ENCODE measurements around the gene ARID3A.

Gene ARID3A

DNA sequence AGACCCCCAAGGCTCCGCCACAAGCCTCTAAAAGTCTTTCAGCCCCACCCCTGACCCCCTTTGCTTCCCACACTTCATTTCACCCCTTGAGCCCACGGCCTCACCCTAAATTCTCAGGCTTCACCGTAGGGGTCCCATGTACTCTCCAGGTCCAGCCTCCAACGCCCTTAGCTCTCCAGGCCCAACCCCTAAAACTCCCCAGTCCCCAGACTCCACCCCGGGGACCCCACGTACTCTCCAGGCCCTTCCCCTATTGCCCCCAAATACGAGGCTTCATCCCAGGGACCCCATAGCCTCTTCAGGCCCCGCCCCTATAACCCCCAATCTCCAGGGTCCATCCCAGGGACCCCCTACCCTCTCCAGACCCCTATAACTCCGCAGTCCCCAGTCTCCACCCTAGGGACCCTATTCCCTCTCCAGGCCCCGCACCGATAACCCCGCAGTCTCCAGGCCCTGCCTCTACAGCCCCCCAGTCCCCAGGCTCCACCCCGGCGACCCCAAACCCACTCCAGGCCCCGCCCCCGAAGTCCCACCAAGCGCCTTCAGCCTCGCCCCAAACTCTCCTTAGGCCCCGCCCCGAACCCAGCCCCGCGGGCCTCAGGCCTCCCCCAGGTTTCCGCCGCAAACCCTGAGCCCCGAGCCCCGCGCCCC is 33.5 kb upstream of the ARID3A start:
- DNase-seq: no peak

GRCh38 chr19:892894-893689 is 32.7 kb upstream of the ARID3A start, which contains the start of the genes MED16 and RNU6-9:
MED16 (minus strand) TSS chr19:893187; CDS start chr19:891131, 2,056 bp downstream.
RNU6-9 (plus strand) TSS chr19:893484.
- DNase-seq: peak; percentile 90

GRCh38 chr19:896434-896833 is 29.4 kb upstream of the ARID3A start:
- DNase-seq: no peak

DNA sequence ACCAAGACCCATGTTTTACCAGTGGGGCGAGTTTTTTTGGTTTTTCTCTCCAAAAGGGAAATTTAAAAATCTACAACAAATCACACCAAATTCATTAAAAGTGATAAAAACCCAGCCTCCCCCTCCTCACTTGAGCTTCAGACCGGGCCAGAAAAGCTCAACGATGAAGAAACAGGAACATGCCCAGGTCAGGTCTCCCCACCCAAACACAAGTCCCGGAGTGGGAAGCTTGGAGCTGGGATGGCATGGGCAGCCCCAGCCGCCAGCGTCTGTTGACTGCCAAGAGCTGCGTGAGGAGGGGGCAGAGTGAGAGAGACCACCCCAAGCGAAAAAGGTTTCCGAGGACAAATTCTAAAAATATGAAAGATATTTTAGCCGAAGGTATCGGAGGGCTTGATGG is 28.8 kb upstream of the ARID3A start:
- no peak for DNase-seq

DNA sequence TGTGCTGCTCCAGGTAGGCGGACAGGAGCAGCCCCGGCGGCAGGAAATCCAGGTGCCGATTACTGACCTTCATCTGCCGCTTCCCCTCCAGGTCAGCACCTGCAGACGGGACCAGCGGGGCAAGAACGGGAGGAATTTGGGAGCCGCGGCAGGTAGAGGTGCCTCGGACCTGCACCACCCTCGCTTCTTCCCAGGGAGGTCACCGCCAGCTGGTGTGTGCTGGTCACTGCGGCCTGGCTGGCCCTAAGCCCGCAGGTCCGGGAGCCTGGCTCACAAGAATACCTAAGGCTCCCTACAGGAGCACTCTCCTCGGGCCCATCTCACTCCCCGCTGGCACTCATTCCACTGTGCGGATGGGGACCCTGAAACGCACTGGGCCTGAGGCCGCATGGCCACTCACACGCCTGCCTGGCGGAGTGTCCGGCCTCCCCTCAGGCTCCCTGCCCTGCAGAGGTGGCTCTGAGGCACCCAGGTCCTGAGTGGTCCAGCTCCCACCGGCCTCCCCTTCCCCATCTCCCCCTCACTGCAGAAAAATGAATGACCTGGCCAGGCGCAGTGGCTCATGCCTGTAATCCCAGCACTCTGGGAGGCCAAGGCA is 28.3 kb upstream of the ARID3A start:
- DNase-seq: no peak

GRCh38 chr19:898663-899062 is 27.2 kb upstream of the ARID3A start:
- DNase-seq: no peak

GRCh38 chr19:899336-900042 is 26.3 kb upstream of the ARID3A start:
- no peak for DNase-seq

DNA sequence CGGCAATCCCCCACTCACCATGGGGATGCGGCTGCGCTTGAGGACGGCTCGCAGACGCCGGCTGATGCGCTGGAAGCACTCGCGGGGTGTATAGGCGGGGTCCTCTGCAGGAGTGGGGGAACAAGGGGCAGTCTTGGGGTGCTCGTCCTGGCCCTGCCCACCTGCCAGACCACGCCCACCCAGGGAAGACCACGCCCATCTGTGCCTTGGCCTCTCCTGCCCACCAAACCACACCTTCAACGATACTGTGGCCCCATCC is 25.9 kb upstream of the ARID3A start:
- DNase-seq: no peak

- peak; percentile 21 for DNase-seq
Observed at GRCh38 chr19:900302-901111, 25.3 kb upstream of the ARID3A start.

GRCh38 chr19:901216-902092 is 24.4 kb upstream of the ARID3A start:
- DNase-seq: no peak

- no peak for DNase-seq
Observed at GRCh38 chr19:902093-902370, 23.8 kb upstream of the ARID3A start.

GRCh38 chr19:902446-903226 is 23.2 kb upstream of the ARID3A start:
- no peak for DNase-seq

DNA sequence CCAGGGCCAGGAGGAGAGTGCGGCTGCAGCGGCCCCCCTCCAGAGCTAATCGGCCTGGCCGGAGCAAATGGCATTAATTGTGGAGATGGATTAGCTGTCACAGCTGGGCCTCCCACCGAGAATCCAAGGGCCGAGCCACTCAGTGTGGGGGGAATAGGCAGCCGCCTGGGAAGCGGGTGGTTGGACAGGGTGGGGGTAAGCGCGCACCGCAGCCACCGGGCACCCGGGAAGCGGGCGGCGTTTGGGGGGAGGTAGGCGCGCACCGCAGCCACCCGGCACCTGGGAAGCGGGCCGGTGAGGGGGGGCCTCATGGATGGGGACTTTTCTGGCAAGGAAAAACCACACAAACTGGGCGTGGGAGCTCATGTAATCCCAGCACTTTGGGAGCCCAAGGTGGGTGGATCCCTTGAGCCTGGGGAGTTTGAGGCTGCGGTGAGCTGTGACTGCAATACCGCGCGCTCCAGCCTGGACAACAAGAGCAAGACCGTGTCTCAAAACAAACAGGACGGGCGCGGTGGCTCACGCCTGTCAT is 22.5 kb upstream of the ARID3A start:
- no peak for DNase-seq

DNA sequence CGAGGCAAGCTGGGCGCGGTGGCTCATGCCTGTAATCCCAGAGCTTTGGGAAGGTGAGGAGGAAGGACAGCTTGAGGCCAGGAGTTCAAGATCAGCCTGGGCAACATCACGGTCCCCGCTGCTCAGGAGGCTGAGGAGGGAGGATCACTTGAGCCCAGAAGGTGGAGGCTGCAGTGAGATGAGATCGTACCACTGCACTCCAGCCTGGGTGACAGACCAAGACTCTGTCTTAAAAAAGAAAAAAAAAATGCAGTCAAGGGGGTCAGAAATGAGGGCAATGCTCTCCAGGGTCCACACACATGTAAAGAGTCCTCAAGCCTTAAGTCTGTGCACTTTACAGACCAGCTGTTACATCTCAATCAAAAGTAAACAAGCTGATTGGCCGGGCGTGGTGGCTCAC is 21.3 kb upstream of the ARID3A start:
- DNase-seq: no peak

DNA sequence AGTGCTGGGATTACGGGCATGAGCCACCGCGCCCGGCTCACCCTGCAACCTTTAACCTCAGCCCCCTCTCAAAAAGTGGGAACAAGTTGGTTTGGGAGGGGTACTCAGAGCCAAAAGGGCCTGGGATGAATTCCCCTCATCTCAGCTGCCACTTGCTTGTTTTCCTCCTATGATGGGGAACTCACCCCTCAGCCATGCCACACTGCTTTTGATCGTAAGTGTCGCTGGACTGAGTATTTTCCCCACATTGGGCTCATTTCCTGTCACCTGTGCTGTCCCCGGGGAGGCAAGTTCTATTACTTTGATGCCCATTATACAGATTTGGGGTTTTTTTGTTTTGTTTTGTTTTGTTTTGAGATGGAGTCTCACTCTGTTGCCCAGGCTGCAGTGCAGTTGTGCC is 19.4 kb upstream of the ARID3A start:
- no peak for DNase-seq

DNA sequence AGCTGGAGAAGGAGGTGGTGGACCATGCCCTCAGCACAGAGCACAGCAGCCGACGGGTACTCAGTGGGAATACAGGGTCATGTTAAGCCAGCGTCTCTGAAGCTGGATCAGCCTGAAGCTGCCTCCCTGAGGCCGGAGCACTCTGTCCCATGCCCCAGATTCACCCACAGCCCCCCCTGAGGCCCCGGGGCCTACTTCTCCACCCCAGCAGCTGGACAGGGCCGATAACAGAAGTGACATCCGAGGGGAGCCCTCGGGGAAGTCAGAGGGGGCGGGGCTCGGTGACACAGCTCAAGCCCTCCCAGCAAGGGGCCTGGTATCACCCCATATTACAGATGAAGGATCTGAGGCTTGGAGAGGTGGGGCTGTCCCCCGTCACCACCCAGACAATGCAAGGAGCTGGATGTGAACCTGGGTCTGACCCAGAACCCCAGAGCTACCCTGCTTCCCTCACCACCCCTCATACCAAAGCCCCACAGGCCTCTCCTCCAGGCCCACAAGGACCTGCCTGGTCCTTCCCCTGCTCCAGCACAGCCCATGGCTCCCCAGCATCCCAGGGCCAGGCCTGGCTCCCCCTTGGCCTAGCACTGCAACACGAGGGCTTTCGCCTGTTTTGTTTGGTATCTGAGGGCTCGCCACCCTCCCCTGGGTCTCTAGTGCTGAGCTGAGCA is 18.5 kb upstream of the ARID3A start:
- no peak for DNase-seq

DNA sequence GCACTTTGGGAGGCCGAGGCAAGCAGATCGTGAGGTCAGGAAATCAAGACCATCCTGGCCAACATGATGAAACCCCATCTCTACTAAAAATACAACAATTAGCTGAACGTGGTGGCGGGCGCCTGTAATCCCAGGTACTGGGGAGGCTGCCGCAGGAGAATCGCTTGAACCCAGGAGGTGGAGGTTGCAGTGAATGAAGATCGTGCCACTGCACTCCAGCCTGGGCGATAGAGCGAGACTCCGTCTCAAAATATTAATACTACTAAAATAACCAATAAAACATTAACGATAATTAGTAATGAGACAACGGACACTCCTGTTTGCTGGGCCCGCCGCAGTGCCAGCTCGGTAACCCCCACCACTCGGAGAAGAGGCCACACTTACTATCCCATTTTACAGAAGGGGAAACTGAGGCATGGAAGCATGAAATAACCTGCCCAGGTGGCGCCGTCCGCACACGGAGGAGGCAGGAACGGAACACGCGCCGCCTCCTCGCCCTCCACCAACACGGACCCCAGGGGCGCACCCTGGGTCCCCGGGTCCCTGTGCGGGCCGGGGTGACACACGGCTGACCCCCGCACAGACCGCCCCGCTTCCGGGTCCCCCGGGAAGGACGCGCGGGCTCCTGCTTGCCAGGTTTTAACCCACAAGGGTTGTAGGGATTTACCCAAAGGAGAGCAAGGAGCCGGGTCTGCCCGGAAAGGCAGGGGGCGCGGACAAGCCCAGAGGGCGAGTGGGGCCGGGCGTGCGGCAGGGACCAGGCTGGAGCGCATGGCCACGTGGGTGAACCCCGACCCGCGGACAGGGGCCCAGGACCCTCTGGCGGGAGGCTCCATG is 14.4 kb upstream of the ARID3A start:
- no peak for DNase-seq

DNA sequence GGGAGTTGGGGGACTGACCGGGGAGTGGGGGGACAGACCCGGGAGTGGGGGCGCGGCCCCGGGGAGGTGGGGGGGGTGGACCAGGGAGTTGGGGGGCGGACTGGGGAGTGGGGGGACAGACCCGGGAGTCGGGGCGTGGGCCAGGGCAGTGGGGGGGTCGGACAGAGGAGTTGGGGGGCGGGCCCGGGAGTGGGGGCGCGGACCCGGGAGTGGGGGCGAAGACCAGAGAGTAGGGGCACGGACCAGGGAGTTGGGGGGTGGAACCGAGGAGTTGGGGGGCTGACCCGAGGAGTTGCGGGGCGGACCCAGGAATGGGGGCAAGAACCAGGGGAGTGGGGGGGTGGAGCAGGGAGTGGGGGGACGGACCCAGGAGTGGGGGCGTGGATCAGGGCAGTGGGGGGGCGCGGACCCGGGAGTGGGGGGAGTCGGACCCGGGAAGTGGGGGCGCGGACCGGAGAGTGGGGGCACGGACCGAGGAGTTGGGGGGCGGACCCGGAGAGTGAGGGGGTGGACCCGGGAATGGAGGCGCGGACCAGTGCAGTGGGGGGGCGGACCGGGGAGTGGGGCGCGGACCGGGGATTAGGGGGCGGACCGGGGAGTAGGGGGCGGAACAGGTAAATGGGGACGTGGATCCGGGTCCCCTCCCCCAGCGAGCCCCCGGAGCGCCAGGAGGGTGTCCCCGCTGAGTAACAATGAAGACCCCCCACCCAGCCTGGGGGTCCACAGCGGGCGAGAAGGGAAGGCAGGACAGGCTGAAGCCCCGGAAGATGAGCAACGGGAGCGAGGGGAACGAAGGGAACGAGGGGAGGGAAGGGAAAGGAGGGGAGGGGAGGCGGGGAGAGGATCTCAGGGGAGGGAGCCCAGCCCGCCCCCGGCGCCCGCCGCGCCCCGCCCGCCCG is 13.4 kb upstream of the ARID3A start:
- DNase-seq: no peak

All from NCI-H2029 (cell line).